Measurements from ENCODE around the gene TRIL.

TRIL gene

GRCh38 chr7:28905464-28905863 is 52.7 kb downstream of the TRIL start:
- TF ChIP-seq, protein P1, sequence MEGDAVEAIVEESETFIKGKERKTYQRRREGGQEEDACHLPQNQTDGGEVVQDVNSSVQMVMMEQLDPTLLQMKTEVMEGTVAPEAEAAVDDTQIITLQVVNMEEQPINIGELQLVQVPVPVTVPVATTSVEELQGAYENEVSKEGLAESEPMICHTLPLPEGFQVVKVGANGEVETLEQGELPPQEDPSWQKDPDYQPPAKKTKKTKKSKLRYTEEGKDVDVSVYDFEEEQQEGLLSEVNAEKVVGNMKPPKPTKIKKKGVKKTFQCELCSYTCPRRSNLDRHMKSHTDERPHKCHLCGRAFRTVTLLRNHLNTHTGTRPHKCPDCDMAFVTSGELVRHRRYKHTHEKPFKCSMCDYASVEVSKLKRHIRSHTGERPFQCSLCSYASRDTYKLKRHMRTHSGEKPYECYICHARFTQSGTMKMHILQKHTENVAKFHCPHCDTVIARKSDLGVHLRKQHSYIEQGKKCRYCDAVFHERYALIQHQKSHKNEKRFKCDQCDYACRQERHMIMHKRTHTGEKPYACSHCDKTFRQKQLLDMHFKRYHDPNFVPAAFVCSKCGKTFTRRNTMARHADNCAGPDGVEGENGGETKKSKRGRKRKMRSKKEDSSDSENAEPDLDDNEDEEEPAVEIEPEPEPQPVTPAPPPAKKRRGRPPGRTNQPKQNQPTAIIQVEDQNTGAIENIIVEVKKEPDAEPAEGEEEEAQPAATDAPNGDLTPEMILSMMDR (IDR thresholded peaks at IDR 0.05; ENCODE audit: low read depth, low read length), result no peak
- no peak overlapping the region for H3K4me3 ChIP-seq (ENCODE audit: low read depth, low read length)
- no peak for DNase-seq (ENCODE audit: low read depth, low spot score)
- in situ Hi-C loops (cut with HindIII; ENCODE audit: low sequenced_read_pairs), result no loop called here

GRCh38 chr7:28904578-28905048 is 53.5 kb downstream of the TRIL start:
- no peak for DNase-seq (ENCODE audit: low read depth, low spot score)
- TF ChIP-seq, protein P1 (IDR thresholded peaks at IDR 0.05; ENCODE audit: low read depth, low read length), result no peak
- peak overlapping the region; percentile 3 for H3K4me3 ChIP-seq (ENCODE audit: low read depth, low read length)
- in situ Hi-C loops (cut with HindIII; ENCODE audit: low sequenced_read_pairs), result no loop called here

DNA sequence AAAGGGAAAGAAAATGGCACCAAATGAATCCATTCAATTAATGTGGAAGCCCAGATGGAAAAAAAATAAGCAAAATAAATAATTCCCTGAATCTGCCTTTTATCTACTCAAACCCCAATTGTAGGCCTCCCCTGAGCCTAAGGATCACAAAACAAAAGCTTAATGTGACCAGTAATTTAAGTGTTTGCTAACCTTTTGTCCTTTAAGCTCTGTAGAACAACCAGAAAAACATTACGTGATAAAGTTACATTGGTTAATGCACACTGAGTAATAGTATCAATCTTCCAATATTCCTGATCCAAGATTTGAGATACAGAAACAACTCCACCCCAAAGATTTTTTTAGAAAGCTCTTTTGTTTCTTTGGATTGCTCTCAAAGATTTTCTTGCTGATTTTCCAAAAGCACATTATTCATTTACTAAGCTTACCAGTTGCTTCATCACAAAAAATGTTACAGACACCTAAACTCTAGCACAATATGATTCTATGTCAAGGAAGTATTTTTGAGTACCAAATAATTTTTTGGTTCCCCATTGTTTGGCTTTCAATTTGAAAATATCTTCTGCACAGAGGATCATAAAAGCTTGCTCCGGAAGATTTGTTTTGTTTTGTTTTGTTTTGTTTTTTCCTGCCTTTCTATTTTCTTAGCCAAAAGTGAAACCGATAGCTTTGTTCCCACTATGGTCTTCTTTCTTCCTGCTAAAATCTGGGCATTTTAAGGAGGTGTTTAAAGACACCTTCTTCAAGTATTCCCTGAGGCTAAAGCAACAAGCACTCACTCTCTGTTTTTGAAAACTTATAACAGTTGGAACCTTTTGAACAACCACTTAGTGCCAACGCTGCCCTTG is 54.2 kb downstream of the TRIL start:
- H3K4me3 ChIP-seq (ENCODE audit: low read depth, low read length), result peak overlapping the region; percentile 3
- TF ChIP-seq, protein P1 (IDR thresholded peaks at IDR 0.05; ENCODE audit: low read depth, low read length), result no peak
- no peak for DNase-seq (ENCODE audit: low read depth, low spot score)
- in situ Hi-C loops (cut with HindIII; ENCODE audit: low sequenced_read_pairs), result no loop called here

All from astrocyte of the spinal cord (primary cell).